Body of pancreas (tissue), 4 donors: ENCODE results near the gene TATDN3.

ENCODE experiments used
- POLR2A ChIP-seq, 3 donors: fragments of 450-650 bp; IDR thresholded peaks; one replicate each; pipeline ENCODE4 v1.6.1; 2016; ENCODE audit warnings: antibody characterized with exemption in 3 of 3, mild to moderate bottlenecking in 2 of 3
- TF ChIP-seq, protein P1 (sequence below), 7 experiments: fragments of 450-650 bp in 4 of 7; fragments of 200-600 bp in 3 of 7; sonication (generic) in 3 of 7; IDR thresholded peaks; one replicate each; pipeline ENCODE4 v1.5.1; 2016 to 2019; ENCODE audit warnings: antibody characterized with exemption in 7 of 7

GRCh38 chr1:212860713-212861581, 69.3 kb downstream of the TATDN3 start:
- TF ChIP-seq, protein P1, sequence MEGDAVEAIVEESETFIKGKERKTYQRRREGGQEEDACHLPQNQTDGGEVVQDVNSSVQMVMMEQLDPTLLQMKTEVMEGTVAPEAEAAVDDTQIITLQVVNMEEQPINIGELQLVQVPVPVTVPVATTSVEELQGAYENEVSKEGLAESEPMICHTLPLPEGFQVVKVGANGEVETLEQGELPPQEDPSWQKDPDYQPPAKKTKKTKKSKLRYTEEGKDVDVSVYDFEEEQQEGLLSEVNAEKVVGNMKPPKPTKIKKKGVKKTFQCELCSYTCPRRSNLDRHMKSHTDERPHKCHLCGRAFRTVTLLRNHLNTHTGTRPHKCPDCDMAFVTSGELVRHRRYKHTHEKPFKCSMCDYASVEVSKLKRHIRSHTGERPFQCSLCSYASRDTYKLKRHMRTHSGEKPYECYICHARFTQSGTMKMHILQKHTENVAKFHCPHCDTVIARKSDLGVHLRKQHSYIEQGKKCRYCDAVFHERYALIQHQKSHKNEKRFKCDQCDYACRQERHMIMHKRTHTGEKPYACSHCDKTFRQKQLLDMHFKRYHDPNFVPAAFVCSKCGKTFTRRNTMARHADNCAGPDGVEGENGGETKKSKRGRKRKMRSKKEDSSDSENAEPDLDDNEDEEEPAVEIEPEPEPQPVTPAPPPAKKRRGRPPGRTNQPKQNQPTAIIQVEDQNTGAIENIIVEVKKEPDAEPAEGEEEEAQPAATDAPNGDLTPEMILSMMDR (IDR thresholded peaks at IDR 0.05): no peak
- TF ChIP-seq POLR2A (IDR thresholded peaks at IDR 0.05): no peak
